GM23248 (cell line): ENCODE results near the gene IL32. TPM values are rescaled to one million over a fixed set of nuclear protein-coding genes. Genes with fewer than 3 reads are reported as not detected.

Experiments
- DNase-seq: peaks from one replicate; pipeline ENCODE4 v3.0.0-alpha.2; 2015
- H2AFZ ChIP-seq: fragments of 200-600 bp; sonication (generic); 2 replicates; pipeline ENCODE4 v1.6.1; 2016; ENCODE audit warnings: antibody characterized with exemption
- H3F3A ChIP-seq: fragments of 200-600 bp; sonication (generic); 2 replicates; pipeline ENCODE4 v1.6.1; 2016; ENCODE audit warnings: mild to moderate bottlenecking, antibody characterized with exemption, mixed run types; ENCODE audit not compliant: insufficient read depth
- H3K27ac ChIP-seq: fragments of 200-600 bp; sonication (generic); 2 replicates; pipeline ENCODE4 v1.5.1; 2016; ENCODE audit warnings: mild to moderate bottlenecking
- H3K27me3 ChIP-seq: fragments of 200-600 bp; sonication (generic); replicated peaks from 2 replicates; pipeline ENCODE4 v1.6.1; 2016; ENCODE audit warnings: mild to moderate bottlenecking; ENCODE audit not compliant: insufficient read depth
- H3K36me3 ChIP-seq: fragments of 200-600 bp; sonication (generic); 2 replicates; pipeline ENCODE4 v1.6.1; 2016; ENCODE audit warnings: low read depth, mild to moderate bottlenecking
- H3K4me1 ChIP-seq: fragments of 200-600 bp; sonication (generic); 2 replicates; pipeline ENCODE4 v1.6.1; 2016; ENCODE audit warnings: mild to moderate bottlenecking; ENCODE audit not compliant: insufficient read depth
- H3K4me2 ChIP-seq: fragments of 200-600 bp; sonication (generic); one replicate; pipeline ENCODE4 v1.6.1; 2016; ENCODE audit warnings: mild to moderate bottlenecking; ENCODE audit not compliant: unreplicated experiment
- H3K4me3 ChIP-seq: fragments of 200-600 bp; sonication (generic); 2 replicates; pipeline ENCODE4 v1.5.1; 2016; ENCODE audit warnings: mild to moderate bottlenecking
- H3K79me2 ChIP-seq: fragments of 200-600 bp; sonication (generic); 2 replicates; pipeline ENCODE4 v1.6.1; 2016; ENCODE audit warnings: mild to moderate bottlenecking; ENCODE audit not compliant: insufficient read depth
- H3K9ac ChIP-seq: fragments of 200-600 bp; sonication (generic); 2 replicates; pipeline ENCODE4 v1.6.1; 2016; ENCODE audit warnings: mild to moderate bottlenecking
- H3K9me2 ChIP-seq: fragments of 200-600 bp; sonication (generic); 2 replicates; pipeline ENCODE4 v1.6.1; 2016; ENCODE audit warnings: mixed run types, mild to moderate bottlenecking, moderate library complexity; ENCODE audit not compliant: insufficient read depth
- H3K9me3 ChIP-seq: fragments of 200-600 bp; sonication (generic); one replicate; pipeline ENCODE4 v1.6.1; 2017; ENCODE audit warnings: low read depth
- H4K20me1 ChIP-seq: fragments of 200-600 bp; sonication (generic); 2 replicates; pipeline ENCODE4 v1.6.0; 2016; ENCODE audit not compliant: insufficient read depth
- EZH2 ChIP-seq: fragments of 200-600 bp; sonication (generic); IDR thresholded peaks from 2 replicates; pipeline ENCODE4 v1.6.1; 2018; ENCODE audit warnings: antibody characterized with exemption, mild to moderate bottlenecking; ENCODE audit not compliant: insufficient read depth, poor library complexity, severe bottlenecking
- EZH2phosphoT487 ChIP-seq: fragments of 200-600 bp; sonication (generic); IDR thresholded peaks from 2 replicates; pipeline ENCODE4 v1.6.1; 2018; ENCODE audit warnings: antibody characterized with exemption, moderate library complexity, mild to moderate bottlenecking, low read depth; ENCODE audit not compliant: insufficient read depth
- WGBS, 2 experiments: methylation state at CpG; one replicate each; pipeline ENCODE4 v1.1.6; 2015 to 2017; ENCODE audit warnings: low lambda C conversion rate in 2 of 2, low coverage in 1 of 2; ENCODE audit errors: missing lambda C conversion rate in 2 of 2; 5-methylcytosine and 5-hydroxymethylcytosine counted together
- in situ Hi-C: fragments of 300-500 bp; cut with MboI; formaldehyde crosslinking; loops from 2 replicates; pipeline ENCODE4 v1.15.0; 2020
- polyA plus RNA-seq: library from polyadenylated mRNA; unstranded; fragments of >200 nt; fragmentation: Nextera tagmentation; extraction: Ambion mirVana; gene quantifications from 2 replicates; pipeline ENCODE4 v1.2.1, GENCODE V29; 2016
- total RNA-seq: library from RNA; depleted of rRNA; stranded (reverse); fragments of >200 nt; shearing (Covaris generic); gene quantifications from 2 replicates; pipeline ENCODE4 v1.2.3, GENCODE V29; 2014; rRNA removed

The IL32 gene
- 0.76 TPM in 1 of 2 replicates, not detected in the other for total RNA-seq
- polyA plus RNA-seq = 0.56 and 1.0 TPM in 2 replicates

- Histone ChIP-seq H3F3A (no peaks in the 10 kb centered on the region), H3K79me2 (no peaks in the 10 kb centered on the region), H3K27ac (no peak within 1 kb of the TSS), H3K9ac (0 out of 2 replicates have a peak within 1 kb of the TSS, but pooled peaks have one; percentile 10), H2AFZ (peak within 1 kb of the TSS; percentile 50; the same call in 1 of the 2 replicates), H3K9me3 (no peaks in the 10 kb centered on the region), H3K27me3 (no peaks in the 10 kb centered on the region), H3K9me2 (no peaks in the 10 kb centered on the region), H3K4me2 (no peak within 1 kb of the TSS), H3K36me3 (no peaks in the 10 kb centered on the region), H3K4me3 (no peak within 1 kb of the TSS), H3K4me1 (peaks cover 5% of the 10 kb centered on the region), H4K20me1 (no peaks in the 10 kb centered on the region)
- DNase-seq = peak; percentile 80
- WGBS, 2 experiments = 51 to 56% methylated on average over 13 of the region's 13 CpGs
- in situ Hi-C loops = no loop called here
- TF ChIP-seq EZH2 = no peak
- no peak for TF ChIP-seq EZH2phosphoT487
Observed at GRCh38 chr16:3065069-3065741, at the start of gene IL32. TSS of gene IL32 (plus strand) at chr16:3065640. CDS start at chr16:3065812, 172 bp downstream.

GRCh38 chr16:3015865-3016521, 49.4 kb upstream of the IL32 start:
- Histone ChIP-seq H3K4me2 (no peak overlapping the region), H3F3A (peaks cover 4% of the 10 kb centered on the region; the same call in 1 of the 2 replicates), H3K9me2 (no peaks in the 10 kb centered on the region), H3K27ac (no peak overlapping the region), H3K9me3 (no peaks in the 10 kb centered on the region), H4K20me1 (no peaks in the 10 kb centered on the region), H3K9ac (no peak overlapping the region), H2AFZ (no peak overlapping the region), H3K79me2 (no peaks in the 10 kb centered on the region), H3K4me3 (no peak overlapping the region), H3K36me3 (no peaks in the 10 kb centered on the region), H3K4me1 (peaks cover 6% of the 10 kb centered on the region; the same call in 1 of the 2 replicates), H3K27me3 (peaks cover 13% of the 10 kb centered on the region; the same call in 1 of the 2 replicates)
- in situ Hi-C loops = no loop called here
- DNase-seq = no peak
- TF ChIP-seq EZH2 (no peak), EZH2phosphoT487 (no peak)
- 78 to 87% methylated on average over 13 of the region's 13 CpGs for WGBS, 2 experiments

GRCh38 chr16:3017344-3017743, 48.1 kb upstream of the IL32 start:
- H3K27me3 ChIP-seq = peaks cover 4% of the 10 kb centered on the region; the same call in 1 of the 2 replicates
- in situ Hi-C loops = no loop called here

GRCh38 chr16:3017794-3018506, 47.5 kb upstream of the IL32 start, which contains the start of gene CLDN6:
TSS of gene CLDN6 (minus strand) at chr16:3018183. CDS start at chr16:3016021, 2,162 bp downstream.
- in situ Hi-C loops = no loop called here
- Histone ChIP-seq H3F3A (peaks cover 9% of the 10 kb centered on the region), H4K20me1 (no peaks in the 10 kb centered on the region), H3K9ac (no peak within 1 kb of the TSS), H3K9me3 (no peaks in the 10 kb centered on the region), H3K27ac (no peak within 1 kb of the TSS), H3K79me2 (no peaks in the 10 kb centered on the region), H3K4me1 (peaks cover 11% of the 10 kb centered on the region), H3K9me2 (no peaks in the 10 kb centered on the region), H3K4me3 (no peak within 1 kb of the TSS), H3K4me2 (no peak within 1 kb of the TSS), H2AFZ (no peak within 1 kb of the TSS), H3K27me3 (peaks cover 4% of the 10 kb centered on the region; the same call in 1 of the 2 replicates), H3K36me3 (peaks cover 2% of the 10 kb centered on the region; the same call in 1 of the 2 replicates)
- no peak for DNase-seq
- TF ChIP-seq EZH2 (no peak), EZH2phosphoT487 (no peak)
- WGBS, 2 experiments = 12 to 13% methylated on average over 31 to 35 of the region's 52 CpGs

More at GRCh38 chr16:3017344-3017743, 48.1 kb upstream of the IL32 start:
- Histone ChIP-seq H3K9ac (no peak overlapping the region), H3K4me2 (no peak overlapping the region), H4K20me1 (no peaks in the 10 kb centered on the region), H3K36me3 (peaks cover 2% of the 10 kb centered on the region; the same call in 1 of the 2 replicates), H3K27ac (no peak overlapping the region), H3F3A (peaks cover 4% of the 10 kb centered on the region; the same call in 1 of the 2 replicates), H3K9me2 (no peaks in the 10 kb centered on the region), H3K79me2 (no peaks in the 10 kb centered on the region), H3K4me3 (no peak overlapping the region), H3K4me1 (peaks cover 6% of the 10 kb centered on the region; the same call in 1 of the 2 replicates), H2AFZ (no peak overlapping the region), H3K9me3 (no peaks in the 10 kb centered on the region)
- TF ChIP-seq EZH2phosphoT487 = no peak
- TF ChIP-seq EZH2 = no peak
- 54 to 59% methylated on average over 15 to 20 of the region's 20 CpGs for WGBS, 2 experiments
- DNase-seq = no peak
